ENCODE data around the gene SLC5A2. TPM values are rescaled to one million over a fixed set of nuclear protein-coding genes. Genes with fewer than 3 reads are reported as not detected.
"Not testable (repeated sequence)": the region's sequence is repeated elsewhere in the genome, so short reads cannot be mapped to it uniquely, and the experiment has no call there.

Gene SLC5A2
- total RNA-seq, 1 donor from 2014 or later, result not detected

DNA sequence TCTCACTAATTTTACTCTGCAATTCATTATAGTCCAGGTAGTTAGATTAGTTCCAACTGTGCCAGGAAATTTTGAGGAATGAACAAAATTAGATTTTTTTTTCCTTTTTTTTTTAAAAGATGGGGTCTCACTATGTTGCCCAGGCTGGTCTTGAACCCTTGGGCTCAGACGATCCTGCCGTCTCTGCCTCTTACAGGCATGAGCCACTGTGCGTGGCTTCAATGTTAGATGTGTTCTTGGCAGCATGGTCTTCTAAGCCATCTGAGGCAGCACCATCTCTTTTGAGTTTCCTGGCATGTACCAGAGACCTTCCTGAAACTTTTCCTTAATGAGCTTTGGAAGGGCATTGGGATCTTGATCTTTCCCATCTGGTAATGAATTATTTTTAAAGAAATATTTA is 42.2 kb downstream of the SLC5A2 start:
- DNase-seq (ENCODE audit: low read depth, low spot score), result no peak

DNA sequence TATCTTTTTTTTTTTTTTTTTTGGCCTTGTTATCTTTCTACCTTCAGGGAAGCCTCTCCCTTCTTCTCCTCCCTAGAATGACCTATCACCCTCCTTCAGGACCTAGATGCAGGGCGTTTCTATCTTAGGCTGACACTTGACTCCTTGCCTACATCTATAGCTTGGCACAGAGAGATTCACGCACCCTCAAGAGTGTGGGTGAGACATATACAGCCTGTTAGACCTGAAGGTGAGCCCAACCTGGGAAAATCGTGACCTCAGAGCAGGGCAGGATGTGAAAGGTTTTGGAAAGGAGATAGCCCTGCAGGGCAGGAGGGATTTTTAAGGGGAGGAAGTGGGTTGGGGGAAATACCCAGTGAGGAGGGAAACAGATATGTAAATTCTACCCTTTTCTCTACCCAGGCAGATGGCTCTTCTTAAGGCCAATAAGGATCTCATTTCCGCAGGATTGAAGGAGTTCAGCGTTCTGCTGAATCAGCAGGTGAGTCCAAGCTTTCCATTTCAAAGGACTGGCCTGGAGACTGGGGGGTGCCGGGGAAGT is 44.9 kb downstream of the SLC5A2 start, which contains the start of gene AHSP:
AHSP (plus strand) TSS at position 167 of the 541 bp plus-strand sequence; CDS start at position 407, 240 bp downstream.
- no peak for DNase-seq (ENCODE audit: low read depth, low spot score)

DNA sequence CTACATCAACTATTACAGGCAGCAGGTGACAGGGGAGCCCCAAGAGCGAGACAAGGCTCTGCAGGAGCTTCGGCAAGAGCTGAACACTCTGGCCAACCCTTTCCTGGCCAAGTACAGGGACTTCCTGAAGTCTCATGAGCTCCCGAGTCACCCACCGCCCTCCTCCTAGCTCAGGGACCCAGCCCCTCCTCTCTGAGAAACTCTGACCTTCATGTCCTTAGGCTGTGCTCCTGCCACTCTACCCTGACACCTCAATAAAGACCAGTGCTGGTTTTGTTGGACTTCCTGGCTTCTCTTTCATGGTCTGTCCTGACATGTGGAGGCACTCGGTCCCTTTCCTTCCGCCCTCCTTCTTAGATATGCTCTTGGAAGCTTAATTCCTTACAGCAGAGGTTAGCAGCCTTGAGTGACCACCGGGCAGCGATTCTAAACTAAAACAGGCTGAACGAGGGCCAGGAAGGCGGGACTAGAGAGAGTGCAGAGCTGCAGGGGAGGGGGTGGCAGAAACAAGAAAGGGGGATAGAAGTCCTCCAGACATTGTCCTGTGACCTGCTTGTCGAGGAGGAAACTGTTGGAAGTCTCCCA is 45.7 kb downstream of the SLC5A2 start:
- DNase-seq (ENCODE audit: low read depth, low spot score), result no peak

DNA sequence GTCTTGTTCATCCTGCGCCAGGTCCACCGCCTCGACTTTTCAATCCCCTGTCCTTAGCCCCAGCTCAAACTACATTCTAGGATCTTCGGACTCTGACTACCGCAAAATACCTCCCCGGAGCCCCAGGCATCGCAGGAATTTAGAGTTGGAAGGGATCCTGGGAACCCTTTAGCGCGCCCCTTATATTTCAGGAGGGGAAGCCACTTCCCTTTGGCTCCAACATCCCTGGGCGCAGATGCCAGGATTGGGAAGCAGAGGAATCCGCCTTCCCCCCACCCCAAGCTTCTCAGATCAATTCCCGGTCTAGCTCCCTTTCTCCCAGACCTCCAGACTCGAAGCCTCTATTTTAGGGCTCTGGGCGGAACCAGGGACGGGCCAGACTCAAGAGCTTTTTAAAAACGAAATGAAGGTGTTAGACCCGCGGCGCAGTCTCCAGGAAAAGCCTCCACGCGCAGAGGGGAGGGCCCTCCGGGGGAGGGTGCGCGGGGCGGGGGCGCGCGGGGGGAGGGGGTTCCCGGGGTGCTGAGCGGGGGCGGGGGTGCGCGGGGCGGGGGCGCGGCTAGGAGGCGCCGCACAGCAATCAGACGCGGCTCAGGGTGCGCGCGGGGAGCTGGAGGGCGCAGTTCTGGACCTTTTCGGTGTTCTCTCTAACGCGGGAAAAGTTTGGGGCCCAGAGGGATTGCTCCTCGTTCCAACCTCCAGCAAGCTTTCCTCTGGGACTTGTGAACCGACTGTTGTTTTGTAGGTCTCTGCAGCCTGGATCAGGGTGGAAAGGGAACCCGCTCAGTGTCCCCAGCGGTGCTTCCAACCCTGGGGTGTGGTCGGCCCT is 46.4 kb downstream of the SLC5A2 start:
- no peak for DNase-seq (ENCODE audit: low read depth, low spot score)

DNA sequence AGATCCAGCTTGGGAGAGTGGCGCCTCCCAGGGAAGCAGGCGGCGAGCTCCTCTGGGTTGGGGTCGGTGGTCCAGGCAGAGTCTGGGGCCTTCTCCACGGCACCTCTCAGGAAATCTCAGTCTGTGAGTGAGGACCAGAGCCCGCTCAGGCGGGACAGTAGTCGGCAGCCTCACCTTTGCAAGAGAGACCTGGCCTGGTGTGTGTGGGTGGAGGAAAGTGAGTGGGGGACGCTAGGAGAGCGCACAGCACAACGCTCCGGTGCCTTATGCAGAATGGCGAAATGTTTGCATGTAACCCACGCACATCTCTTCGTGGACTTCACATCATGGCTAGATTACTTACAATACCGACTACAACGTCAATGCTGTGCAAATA is 47.0 kb downstream of the SLC5A2 start:
- DNase-seq (ENCODE audit: low read depth, low spot score), result no peak

DNA sequence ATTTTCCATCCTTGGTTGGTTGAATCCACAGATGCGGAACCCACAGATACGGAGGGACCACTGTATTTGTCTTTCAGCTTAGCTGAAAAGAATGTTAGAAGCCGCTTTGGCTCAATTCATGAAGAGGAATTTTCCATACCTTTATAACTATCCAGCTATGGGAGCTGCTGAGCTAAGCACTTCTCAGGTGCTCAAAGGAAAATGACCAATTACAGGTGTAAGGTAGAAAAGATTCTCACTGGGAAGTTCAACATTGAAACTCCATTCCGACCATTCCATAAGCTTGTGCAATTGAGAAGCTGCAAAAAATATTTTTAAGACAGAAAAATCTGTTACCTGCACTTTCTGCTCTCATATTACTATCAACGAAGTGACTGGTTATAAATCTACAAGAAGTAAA is 47.5 kb downstream of the SLC5A2 start:
- DNase-seq (ENCODE audit: low read depth, low spot score), result no peak

DNA sequence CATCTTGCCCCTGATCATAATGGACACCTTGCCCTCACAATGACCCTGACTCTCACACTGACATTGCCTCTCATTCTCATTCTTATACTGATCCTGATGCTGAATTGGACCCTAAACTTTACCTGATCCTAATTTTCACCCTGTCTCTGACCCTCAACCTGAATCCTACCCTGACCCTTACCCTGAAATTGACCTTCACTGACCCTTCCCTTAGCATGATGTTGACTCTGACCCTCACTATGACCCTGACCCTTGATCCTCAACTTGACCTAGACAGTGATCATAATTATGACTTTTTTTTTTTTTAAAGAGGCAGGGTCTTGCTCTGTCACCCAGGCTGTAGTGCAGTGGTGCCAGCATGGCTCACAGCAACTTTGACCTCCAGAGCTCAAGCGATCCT is 48.2 kb downstream of the SLC5A2 start:
- no peak for DNase-seq (ENCODE audit: low read depth, low spot score)

DNA sequence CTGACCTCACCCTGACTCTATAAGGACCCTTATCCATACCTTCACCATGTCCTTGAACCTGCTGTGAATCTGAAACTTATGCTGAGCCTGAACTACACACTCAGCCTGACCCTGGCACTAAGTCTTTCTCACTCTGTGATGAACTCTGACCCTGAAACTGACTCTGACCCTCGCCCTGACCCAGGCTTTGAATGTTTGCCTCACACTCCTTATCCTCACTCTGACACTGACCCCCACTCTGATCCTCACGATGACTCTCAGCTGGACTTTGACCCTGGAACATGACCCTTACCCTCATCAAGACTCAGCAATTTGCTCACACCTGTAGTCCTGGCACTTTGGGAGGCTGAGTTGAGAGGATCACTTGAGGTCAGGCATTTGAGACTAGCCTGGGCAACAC is 49.2 kb downstream of the SLC5A2 start:
- DNase-seq (ENCODE audit: low read depth, low spot score), result no peak

DNA sequence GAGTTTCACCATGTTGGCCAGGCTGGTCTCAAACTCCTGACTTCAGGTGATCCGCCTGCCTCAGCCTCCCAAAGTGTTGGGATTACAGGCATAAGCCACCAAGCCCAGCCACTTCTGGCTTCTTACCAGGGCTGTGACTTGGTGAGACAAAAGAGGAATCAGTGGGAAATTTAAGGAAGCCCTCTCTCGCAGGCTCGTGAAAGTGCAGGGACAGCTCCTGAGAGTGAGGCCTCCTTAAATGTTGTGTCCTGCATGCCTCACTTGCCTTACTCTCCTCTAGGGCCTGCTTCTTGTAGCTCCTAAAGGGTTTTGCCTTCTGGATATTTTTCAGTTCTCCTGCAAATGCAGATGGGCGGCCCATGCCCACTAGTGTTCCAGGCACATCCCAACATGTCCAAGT is 50.0 kb downstream of the SLC5A2 start:
- DNase-seq (ENCODE audit: low read depth, low spot score), result no peak

DNA sequence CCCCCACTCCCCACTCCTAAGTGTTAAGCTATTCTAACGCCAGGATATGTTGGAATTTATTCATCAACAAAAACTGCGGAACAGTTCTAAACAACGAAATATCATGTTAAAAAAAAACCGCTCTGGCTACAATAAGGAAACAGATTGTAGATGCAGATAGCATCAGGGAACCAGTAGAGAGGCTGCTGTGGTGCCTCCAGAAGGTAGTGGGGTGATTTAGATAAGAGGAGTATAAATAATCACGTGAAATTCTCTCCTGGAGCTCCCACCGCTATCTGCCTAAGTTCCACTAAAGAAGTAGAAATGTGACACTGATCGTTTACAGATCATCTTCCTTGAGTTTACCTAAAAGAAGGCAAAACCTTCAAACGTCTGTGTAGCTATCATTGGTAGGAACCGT is 52.8 kb downstream of the SLC5A2 start:
- DNase-seq (ENCODE audit: low read depth, low spot score), result no peak

DNA sequence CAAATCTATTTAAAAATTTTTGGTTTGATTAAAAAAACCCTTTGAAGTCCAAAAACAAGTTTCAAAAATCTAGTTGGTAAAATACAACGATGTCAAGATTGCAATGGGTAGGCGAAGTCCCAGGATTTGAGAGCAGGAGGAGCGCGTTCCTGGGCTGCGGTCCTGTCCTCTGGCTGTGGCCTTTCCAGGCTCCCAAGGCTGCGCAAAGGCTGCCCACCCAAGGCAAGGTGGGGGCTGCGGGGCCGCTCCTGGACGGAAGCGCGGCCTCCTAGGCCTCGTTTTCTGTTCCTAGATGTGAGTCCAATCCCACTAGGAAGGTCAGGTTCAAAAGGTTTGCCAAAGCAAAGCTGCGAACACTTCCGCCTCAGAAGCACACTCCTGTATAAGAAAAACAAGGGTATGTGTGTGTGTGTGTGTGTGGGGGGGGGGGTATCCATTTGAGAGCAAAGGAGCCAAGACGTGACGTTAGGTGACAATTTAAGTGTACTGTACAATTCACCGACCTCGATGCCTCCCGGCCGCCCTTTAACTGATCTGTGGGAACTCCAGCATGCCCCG is 54.0 kb downstream of the SLC5A2 start:
- DNase-seq (ENCODE audit: low read depth, low spot score), result no peak

DNA sequence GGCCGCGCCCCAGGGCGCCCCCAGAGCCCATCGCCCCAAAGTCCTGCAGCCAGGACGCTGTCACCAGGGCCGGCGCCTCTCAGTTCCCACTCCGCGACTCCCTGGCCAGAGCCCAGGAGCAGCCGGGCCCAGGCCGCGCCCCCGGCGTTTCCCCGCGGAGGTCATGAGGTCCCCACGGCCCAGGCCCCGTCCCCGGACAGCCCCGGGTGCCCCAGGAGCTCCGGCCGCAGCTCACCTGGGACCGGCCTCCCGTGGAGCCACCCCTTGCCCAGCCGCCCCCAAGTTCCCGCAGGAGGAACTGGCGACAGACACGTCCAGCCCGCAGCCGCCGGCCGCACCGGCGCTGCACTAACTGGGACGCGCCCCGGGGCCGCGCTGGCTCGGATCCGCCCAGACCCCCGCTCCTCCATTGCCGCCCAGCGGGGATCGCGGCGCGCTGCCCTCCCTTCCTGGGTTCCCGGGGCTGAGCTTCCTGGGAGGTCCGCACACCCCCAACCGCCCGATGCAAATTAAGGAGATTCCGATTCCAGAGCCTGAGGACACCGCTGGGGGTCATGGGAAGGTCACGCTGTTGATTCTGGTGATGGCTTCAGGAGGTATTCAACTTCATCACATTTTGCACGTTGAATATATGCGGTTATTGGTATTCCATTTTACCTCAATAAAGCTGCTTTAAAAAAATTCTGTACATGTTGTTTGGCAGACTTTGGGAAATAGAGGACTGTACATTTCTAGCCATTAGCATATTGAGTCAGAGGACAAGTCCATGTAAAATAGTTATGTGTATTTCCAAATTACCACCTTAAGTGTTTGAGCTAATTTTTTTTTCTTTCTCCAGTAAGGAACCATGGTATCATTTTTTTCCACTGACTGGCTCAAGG is 54.7 kb downstream of the SLC5A2 start:
- DNase-seq (ENCODE audit: low read depth, low spot score), result no peak

DNA sequence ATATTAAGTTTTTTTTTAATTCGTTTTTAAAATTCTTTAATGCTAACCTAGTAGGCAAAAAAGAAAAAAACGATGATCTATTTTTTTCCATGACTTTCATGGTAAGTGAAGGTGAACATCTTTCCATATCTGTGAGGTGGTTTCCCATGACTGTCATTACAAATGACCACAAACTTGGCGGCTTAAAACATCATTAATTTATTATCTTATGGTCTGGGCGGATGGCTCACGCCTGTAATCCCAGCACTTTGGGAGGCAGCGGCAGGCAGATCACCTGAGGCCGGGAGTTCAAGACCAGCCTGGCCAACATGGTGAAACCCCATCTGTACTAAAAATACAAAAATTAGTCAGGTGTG is 55.3 kb downstream of the SLC5A2 start:
- DNase-seq (ENCODE audit: low read depth, low spot score), result not testable (repeated sequence)

DNA sequence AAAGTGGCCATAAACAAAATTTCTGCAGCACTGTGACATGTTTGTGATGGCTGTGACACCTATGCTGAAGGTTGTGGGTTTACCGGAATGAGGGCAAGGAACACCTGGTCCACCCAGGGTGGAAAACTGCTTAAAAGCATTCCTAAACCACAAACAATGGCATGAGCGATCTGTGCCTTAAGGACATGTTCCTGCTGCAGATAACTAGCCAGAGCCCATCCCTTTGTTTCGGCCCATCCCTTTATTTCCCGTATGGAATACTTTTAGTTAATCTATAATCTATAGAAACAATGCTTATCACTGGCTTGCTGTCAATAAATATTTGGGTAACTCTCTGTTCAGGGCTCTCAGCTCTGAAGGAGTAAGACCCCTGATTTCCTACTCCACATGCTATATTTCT is 56.8 kb downstream of the SLC5A2 start:
- DNase-seq (ENCODE audit: low read depth, low spot score), result not testable (repeated sequence)

Other genes with a start within 250 kb of the SLC5A2 start
- not detected in 2 replicates for gene ITGAM, start 223.1 kb upstream of the SLC5A2 start, total RNA-seq
- gene ITGAX, start 127.9 kb upstream of the SLC5A2 start, total RNA-seq, result 0.04 and 1.1 TPM in 2 replicates
- gene ITGAD, start 89.8 kb upstream of the SLC5A2 start, total RNA-seq, result not detected in 2 replicates
- not detected in 2 replicates for gene COX6A2, start 54.8 kb upstream of the SLC5A2 start, total RNA-seq
- gene ZNF843, start 40.3 kb upstream of the SLC5A2 start, total RNA-seq, result 0.07 TPM in 2 replicates
- gene ARMC5, start 23.6 kb upstream of the SLC5A2 start, total RNA-seq, result 12.6 and 15.6 TPM in 2 replicates
- gene TGFB1I1, start 11.0 kb upstream of the SLC5A2 start, total RNA-seq, result 32.1 and 56.6 TPM in 2 replicates
- 25.0 and 28.2 TPM in 2 replicates for gene RUSF1, start 25.3 kb downstream of the SLC5A2 start, total RNA-seq
- gene AHSP, start 44.8 kb downstream of the SLC5A2 start, total RNA-seq, result not detected in 2 replicates